ENCODE results near the gene TM4SF4.

TM4SF4 gene

DNA sequence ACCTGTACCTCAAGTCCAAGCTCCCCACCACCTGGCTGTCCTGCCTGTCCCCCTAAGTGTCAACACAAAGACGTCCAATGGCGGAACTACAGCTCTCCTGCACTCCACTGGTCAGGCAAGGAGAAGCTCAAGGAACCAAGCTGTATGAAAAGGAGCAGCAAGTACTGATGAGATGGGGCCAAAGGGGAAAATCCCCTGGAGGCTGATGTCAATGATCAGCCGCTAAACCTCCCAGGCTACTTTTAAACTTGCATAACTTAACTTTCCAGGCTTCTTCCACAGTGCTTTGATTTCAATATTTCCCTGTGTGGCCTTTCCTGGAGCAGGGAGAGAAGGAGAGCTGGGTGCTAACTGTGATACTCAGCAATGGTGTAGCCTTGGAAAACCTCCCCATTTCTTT is 35.0 kb downstream of the TM4SF4 start:
- H3K4me1 ChIP-seq (ENCODE audit: control insufficient read depth, insufficient read depth, low read length): no peaks in the 10 kb centered on the region
- ChIA-PET CTCF (interaction anchor here (0.9 to 1.4 kb wide), 2 partner anchors 29 to 208 kb away, joined by 3 to 4 read pairs; no protein-coding TSS in a partner anchor), POLR2A (interaction anchor here (0.5 kb wide), 1 partner anchor 456 kb away, joined by 3 read pairs; no protein-coding TSS in a partner anchor)
- H3K4me3 ChIP-seq (ENCODE audit: low read depth, low read length): no peak overlapping the region
- no peak overlapping the region for H3K27ac ChIP-seq (ENCODE audit: extremely low read depth, low read depth, low read length)
- no peaks in the 10 kb centered on the region for H3K36me3 ChIP-seq (ENCODE audit: control insufficient read depth in 2 of 2, insufficient read depth in 1 of 2, low read length in 2 of 2)
- TF ChIP-seq ZNF184 (tag by site-specific recombination; IDR thresholded peaks at IDR 0.05) (no peak), ZNF830 (tag by site-specific recombination; IDR thresholded peaks at IDR 0.05; ENCODE audit: low read depth) (no peak), ZNF626 (tag by site-specific recombination; IDR thresholded peaks at IDR 0.05) (no peak), ZNF792 (tag by site-specific recombination; IDR thresholded peaks at IDR 0.05) (no peak), ZNF112 (tag by site-specific recombination; IDR thresholded peaks at IDR 0.05) (no peak), ZNF610 (tag by site-specific recombination; IDR thresholded peaks at IDR 0.05; ENCODE audit: borderline replicate concordance) (no peak), ZNF654 (tag by site-specific recombination; IDR thresholded peaks at IDR 0.05; ENCODE audit: low read depth) (no peak), ZNF670 (tag by site-specific recombination; IDR thresholded peaks at IDR 0.05; ENCODE audit: low read depth) (no peak), ZNF624 (tag by site-specific recombination; IDR thresholded peaks at IDR 0.05) (no peak), ZNF585B (tag by site-specific recombination; IDR thresholded peaks at IDR 0.05) (no peak), ZNF121 (tag by site-specific recombination; IDR thresholded peaks at IDR 0.05) (no peak), MYNN (tag by site-specific recombination; IDR thresholded peaks at IDR 0.05; ENCODE audit: borderline replicate concordance) (no peak), ZNF10 (tag by site-specific recombination; IDR thresholded peaks at IDR 0.05) (no peak), ZNF2 (tag by site-specific recombination; IDR thresholded peaks at IDR 0.05) (no peak)
- TF ChIP-seq, protein P1, sequence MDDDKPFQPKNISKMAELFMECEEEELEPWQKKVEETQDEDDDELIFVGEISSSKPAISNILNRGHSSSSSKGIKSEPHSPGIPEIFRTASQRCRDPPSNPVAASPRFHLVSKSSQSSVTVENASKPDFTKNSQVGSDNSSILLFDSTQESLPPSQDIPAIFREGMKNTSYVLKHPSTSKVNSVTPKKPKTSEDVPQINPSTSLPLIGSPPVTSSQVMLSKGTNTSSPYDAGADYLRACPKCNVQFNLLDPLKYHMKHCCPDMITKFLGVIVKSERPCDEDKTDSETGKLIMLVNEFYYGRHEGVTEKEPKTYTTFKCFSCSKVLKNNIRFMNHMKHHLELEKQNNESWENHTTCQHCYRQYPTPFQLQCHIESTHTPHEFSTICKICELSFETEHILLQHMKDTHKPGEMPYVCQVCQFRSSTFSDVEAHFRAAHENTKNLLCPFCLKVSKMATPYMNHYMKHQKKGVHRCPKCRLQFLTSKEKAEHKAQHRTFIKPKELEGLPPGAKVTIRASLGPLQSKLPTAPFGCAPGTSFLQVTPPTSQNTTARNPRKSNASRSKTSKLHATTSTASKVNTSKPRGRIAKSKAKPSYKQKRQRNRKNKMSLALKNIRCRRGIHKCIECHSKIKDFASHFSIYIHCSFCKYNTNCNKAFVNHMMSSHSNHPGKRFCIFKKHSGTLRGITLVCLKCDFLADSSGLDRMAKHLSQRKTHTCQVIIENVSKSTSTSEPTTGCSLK (tag by site-specific recombination; IDR thresholded peaks at IDR 0.05): no peak
- no peaks in the 10 kb centered on the region for H3K9me3 ChIP-seq (ENCODE audit: control insufficient read depth, insufficient read depth, low read depth, low read length)

DNA sequence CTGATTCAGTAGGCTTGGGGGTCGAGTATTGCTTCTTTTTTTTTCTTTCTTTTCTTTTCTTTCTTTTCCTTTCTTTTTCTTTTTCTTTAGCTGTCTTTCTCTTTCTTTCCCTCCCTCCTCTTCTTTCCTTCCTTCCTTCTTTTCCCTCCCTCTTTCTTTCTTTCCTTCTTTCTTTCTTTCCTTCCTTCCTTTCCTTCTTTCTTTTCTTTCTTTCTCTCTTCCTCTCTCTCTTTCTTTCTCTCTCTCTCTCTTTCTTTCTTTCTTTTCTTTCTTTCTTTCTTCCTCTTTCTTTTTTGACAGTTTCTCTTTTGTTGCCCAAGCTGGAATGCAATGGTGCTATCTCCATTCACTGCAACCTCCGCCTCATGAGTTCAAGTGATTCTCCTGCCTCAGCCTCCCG is 36.0 kb downstream of the TM4SF4 start:
- Histone ChIP-seq H3K27ac (ENCODE audit: extremely low read depth, low read depth, low read length) (no peak overlapping the region), H3K4me1 (ENCODE audit: control insufficient read depth, insufficient read depth, low read length) (no peaks in the 10 kb centered on the region), H3K36me3 (ENCODE audit: control insufficient read depth in 2 of 2, insufficient read depth in 1 of 2, low read length in 2 of 2) (no peaks in the 10 kb centered on the region), H3K9me3 (ENCODE audit: control insufficient read depth, insufficient read depth, low read depth, low read length) (no peaks in the 10 kb centered on the region), H3K4me3 (ENCODE audit: low read depth, low read length) (no peak overlapping the region)
- ChIA-PET CTCF (interaction anchor here (0.5 to 0.6 kb wide), 2 partner anchors 195 to 405 kb away, joined by 3 read pairs; no protein-coding TSS in a partner anchor), POLR2A (no interaction called here)
- TF ChIP-seq ZBTB26 (tag by site-specific recombination; optimal IDR thresholded peaks at IDR 0.05) (no peak), ZNF366 (tag by site-specific recombination; conservative IDR thresholded peaks at IDR 0.05) (peak; percentile 83)

GRCh38 chr3:149511040-149511626 is 36.6 kb downstream of the TM4SF4 start:
- POLR2A ChIA-PET: no interaction called here
- no peaks in the 10 kb centered on the region for H3K4me1 ChIP-seq (ENCODE audit: control insufficient read depth, insufficient read depth, low read length)
- H3K9me3 ChIP-seq (ENCODE audit: control insufficient read depth, insufficient read depth, low read depth, low read length): no peaks in the 10 kb centered on the region
- no peaks in the 10 kb centered on the region for H3K36me3 ChIP-seq (ENCODE audit: control insufficient read depth in 2 of 2, insufficient read depth in 1 of 2, low read length in 2 of 2)
- no peak overlapping the region for H3K4me3 ChIP-seq (ENCODE audit: low read depth, low read length)
- no peak overlapping the region for H3K27ac ChIP-seq (ENCODE audit: extremely low read depth, low read depth, low read length)
- TF ChIP-seq BCL6B (tag by site-specific recombination; IDR thresholded peaks at IDR 0.05) (no peak), GLI2 (tag by site-specific recombination; IDR thresholded peaks at IDR 0.05; ENCODE audit: borderline replicate concordance, low read depth) (no peak), GFI1B (tag by site-specific recombination; IDR thresholded peaks at IDR 0.05) (no peak)
- CTCF ChIA-PET: interaction anchor here (0.6 to 1.8 kb wide), 6 partner anchors 19 to 504 kb away, joined by 3 to 6 read pairs (median 4); no protein-coding TSS in a partner anchor
